ENCODE measurements around the gene SLC6A6. TPM values are rescaled to one million over a fixed set of nuclear protein-coding genes. Genes with fewer than 3 reads are reported as not detected.

SLC6A6 gene
- total and polyA plus RNA-seq, 2 experiments from 2014 or later, result 27.5 to 150 TPM

- Histone ChIP-seq H3K27ac (ENCODE audit: low read depth) (no peak overlapping the region), H3K4me2 (no peak overlapping the region), H3K36me3 (ENCODE audit: insufficient read depth) (peaks cover 43% of the 10 kb centered on the region), H3K79me2 (replicated peaks; ENCODE audit: insufficient read depth) (no peaks in the 10 kb centered on the region), H3K4me3 (no peak overlapping the region), H2AFZ (no peak overlapping the region), H3F3A (replicated peaks; ENCODE audit: low read depth) (0 out of 2 replicates have a peak, but pooled peaks cover 2% of the 10 kb centered on the region), H4K20me1 (replicated peaks; ENCODE audit: insufficient read depth) (peaks cover 4% of the 10 kb centered on the region), H3K27me3 (ENCODE audit: insufficient read depth) (no peaks in the 10 kb centered on the region), H3K9me2 (ENCODE audit: insufficient read depth) (no peaks in the 10 kb centered on the region), H3K4me1 (ENCODE audit: insufficient read depth) (no peaks in the 10 kb centered on the region)
- no peak for DNase-seq (ENCODE audit: low spot score)
- Mint-ChIP-seq H3K4me3 (no peak overlapping the region), H3K9me3 (no peaks in the 10 kb centered on the region), H3K36me3 (ENCODE audit: low read depth) (peaks cover 81% of the 10 kb centered on the region), H3K4me1 (peaks cover 15% of the 10 kb centered on the region), H3K27me3 (ENCODE audit: insufficient read depth, low read depth, poor library complexity) (peaks cover 9% of the 10 kb centered on the region), H3K27ac (no peak overlapping the region)
- TF ChIP-seq JUNB (IDR thresholded peaks at IDR 0.05; ENCODE audit: unreplicated experiment), result no peak
- TF ChIP-seq CREB1 (CRISPR knock-in tag; IDR thresholded peaks at IDR 0.05; ENCODE audit: low read depth), result no peak
- TF ChIP-seq STAT1 (IDR thresholded peaks at IDR 0.05; ENCODE audit: unreplicated experiment), result no peak
- no peak for TF ChIP-seq EZH2phosphoT487 (IDR thresholded peaks at IDR 0.05; ENCODE audit: unreplicated experiment)
- TF ChIP-seq, protein P1, sequence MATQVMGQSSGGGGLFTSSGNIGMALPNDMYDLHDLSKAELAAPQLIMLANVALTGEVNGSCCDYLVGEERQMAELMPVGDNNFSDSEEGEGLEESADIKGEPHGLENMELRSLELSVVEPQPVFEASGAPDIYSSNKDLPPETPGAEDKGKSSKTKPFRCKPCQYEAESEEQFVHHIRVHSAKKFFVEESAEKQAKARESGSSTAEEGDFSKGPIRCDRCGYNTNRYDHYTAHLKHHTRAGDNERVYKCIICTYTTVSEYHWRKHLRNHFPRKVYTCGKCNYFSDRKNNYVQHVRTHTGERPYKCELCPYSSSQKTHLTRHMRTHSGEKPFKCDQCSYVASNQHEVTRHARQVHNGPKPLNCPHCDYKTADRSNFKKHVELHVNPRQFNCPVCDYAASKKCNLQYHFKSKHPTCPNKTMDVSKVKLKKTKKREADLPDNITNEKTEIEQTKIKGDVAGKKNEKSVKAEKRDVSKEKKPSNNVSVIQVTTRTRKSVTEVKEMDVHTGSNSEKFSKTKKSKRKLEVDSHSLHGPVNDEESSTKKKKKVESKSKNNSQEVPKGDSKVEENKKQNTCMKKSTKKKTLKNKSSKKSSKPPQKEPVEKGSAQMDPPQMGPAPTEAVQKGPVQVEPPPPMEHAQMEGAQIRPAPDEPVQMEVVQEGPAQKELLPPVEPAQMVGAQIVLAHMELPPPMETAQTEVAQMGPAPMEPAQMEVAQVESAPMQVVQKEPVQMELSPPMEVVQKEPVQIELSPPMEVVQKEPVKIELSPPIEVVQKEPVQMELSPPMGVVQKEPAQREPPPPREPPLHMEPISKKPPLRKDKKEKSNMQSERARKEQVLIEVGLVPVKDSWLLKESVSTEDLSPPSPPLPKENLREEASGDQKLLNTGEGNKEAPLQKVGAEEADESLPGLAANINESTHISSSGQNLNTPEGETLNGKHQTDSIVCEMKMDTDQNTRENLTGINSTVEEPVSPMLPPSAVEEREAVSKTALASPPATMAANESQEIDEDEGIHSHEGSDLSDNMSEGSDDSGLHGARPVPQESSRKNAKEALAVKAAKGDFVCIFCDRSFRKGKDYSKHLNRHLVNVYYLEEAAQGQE (IDR thresholded peaks at IDR 0.05; ENCODE audit: unreplicated experiment), result no peak
- TF ChIP-seq ZNF462 (CRISPR knock-in tag; IDR thresholded peaks at IDR 0.05), result no peak
- TF ChIP-seq, protein P2, sequence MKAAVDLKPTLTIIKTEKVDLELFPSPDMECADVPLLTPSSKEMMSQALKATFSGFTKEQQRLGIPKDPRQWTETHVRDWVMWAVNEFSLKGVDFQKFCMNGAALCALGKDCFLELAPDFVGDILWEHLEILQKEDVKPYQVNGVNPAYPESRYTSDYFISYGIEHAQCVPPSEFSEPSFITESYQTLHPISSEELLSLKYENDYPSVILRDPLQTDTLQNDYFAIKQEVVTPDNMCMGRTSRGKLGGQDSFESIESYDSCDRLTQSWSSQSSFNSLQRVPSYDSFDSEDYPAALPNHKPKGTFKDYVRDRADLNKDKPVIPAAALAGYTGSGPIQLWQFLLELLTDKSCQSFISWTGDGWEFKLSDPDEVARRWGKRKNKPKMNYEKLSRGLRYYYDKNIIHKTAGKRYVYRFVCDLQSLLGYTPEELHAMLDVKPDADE (IDR thresholded peaks at IDR 0.05), result no peak
- TF ChIP-seq EZH2 (IDR thresholded peaks at IDR 0.05; ENCODE audit: low read depth, unreplicated experiment), result no peak
- TF ChIP-seq ZNF114 (CRISPR knock-in tag; IDR thresholded peaks at IDR 0.05), result no peak
- TF ChIP-seq NANOG (IDR thresholded peaks at IDR 0.05; ENCODE audit: borderline replicate concordance), result no peak
- no peak for TF ChIP-seq POLR2AphosphoS5 (IDR thresholded peaks at IDR 0.05; ENCODE audit: low read depth)
- no peak for TF ChIP-seq ZNF331 (CRISPR knock-in tag; IDR thresholded peaks at IDR 0.05; ENCODE audit: low read depth)
- no peak for TF ChIP-seq CTCF (conservative IDR thresholded peaks at IDR 0.05; ENCODE audit: low read depth in 2 of 2)
- no peak for ATAC-seq
Measured at GRCh38 chr3:14479591-14479990, 77.2 kb downstream of the SLC6A6 start.

Data from GM23338 (cell line).